ENCODE data around the gene EIF4E.
"Not testable (repeated sequence)": the region's sequence is repeated elsewhere in the genome, so short reads cannot be mapped to it uniquely, and the experiment has no call there.

The EIF4E gene

GRCh38 chr4:98946359-98946758 lies 17.4 kb upstream of the EIF4E start:
- TF ChIP-seq CTCF (IDR thresholded peaks at IDR 0.05; ENCODE audit: low read depth, low read length): no peak

GRCh38 chr4:98945297-98945850 lies 16.4 kb upstream of the EIF4E start:
- no peak for DNase-seq (ENCODE audit: extremely low read depth, low read depth)
- no peak for TF ChIP-seq CTCF (IDR thresholded peaks at IDR 0.05; ENCODE audit: low read depth, low read length)

More at GRCh38 chr4:98946359-98946758, 17.4 kb upstream of the EIF4E start:
- DNase-seq (ENCODE audit: extremely low read depth, low read depth): no peak

GRCh38 chr4:98939892-98940298 lies 11.0 kb upstream of the EIF4E start:
- TF ChIP-seq CTCF (IDR thresholded peaks at IDR 0.05; ENCODE audit: low read depth, low read length): peak; percentile 84
- no peak for DNase-seq (ENCODE audit: extremely low read depth, low read depth)

GRCh38 chr4:98939438-98939837 lies 10.5 kb upstream of the EIF4E start:
- no peak for TF ChIP-seq CTCF (IDR thresholded peaks at IDR 0.05; ENCODE audit: low read depth, low read length)
- DNase-seq (ENCODE audit: extremely low read depth, low read depth): no peak

GRCh38 chr4:98937986-98938720 lies 9.2 kb upstream of the EIF4E start:
- DNase-seq (ENCODE audit: extremely low read depth, low read depth): no peak
- no peak for TF ChIP-seq CTCF (IDR thresholded peaks at IDR 0.05; ENCODE audit: low read depth, low read length)

- DNase-seq (ENCODE audit: extremely low read depth, low read depth): no peak
- TF ChIP-seq CTCF (IDR thresholded peaks at IDR 0.05; ENCODE audit: low read depth, low read length): no peak
Measured at GRCh38 chr4:98935633-98936032, 6.7 kb upstream of the EIF4E start.

GRCh38 chr4:98934851-98935250 lies 5.9 kb upstream of the EIF4E start:
- DNase-seq (ENCODE audit: extremely low read depth, low read depth): not testable (repeated sequence)

- TF ChIP-seq CTCF (IDR thresholded peaks at IDR 0.05; ENCODE audit: low read depth, low read length): no peak
- DNase-seq (ENCODE audit: extremely low read depth, low read depth): no peak
Measured at GRCh38 chr4:98932539-98932938, 3.6 kb upstream of the EIF4E start.
